ENCODE data around the gene EZH2.

GRCh38 chr7:148790850-148791249 is 93.2 kb downstream of the EZH2 start:
- TF ChIP-seq POLR2AphosphoS5 (IDR thresholded peaks at IDR 0.05; ENCODE audit: low read depth, low read length), result no peak
- TF ChIP-seq SMC3 (IDR thresholded peaks at IDR 0.05; ENCODE audit: low read depth, low read length), result no peak
- TF ChIP-seq, protein P1, sequence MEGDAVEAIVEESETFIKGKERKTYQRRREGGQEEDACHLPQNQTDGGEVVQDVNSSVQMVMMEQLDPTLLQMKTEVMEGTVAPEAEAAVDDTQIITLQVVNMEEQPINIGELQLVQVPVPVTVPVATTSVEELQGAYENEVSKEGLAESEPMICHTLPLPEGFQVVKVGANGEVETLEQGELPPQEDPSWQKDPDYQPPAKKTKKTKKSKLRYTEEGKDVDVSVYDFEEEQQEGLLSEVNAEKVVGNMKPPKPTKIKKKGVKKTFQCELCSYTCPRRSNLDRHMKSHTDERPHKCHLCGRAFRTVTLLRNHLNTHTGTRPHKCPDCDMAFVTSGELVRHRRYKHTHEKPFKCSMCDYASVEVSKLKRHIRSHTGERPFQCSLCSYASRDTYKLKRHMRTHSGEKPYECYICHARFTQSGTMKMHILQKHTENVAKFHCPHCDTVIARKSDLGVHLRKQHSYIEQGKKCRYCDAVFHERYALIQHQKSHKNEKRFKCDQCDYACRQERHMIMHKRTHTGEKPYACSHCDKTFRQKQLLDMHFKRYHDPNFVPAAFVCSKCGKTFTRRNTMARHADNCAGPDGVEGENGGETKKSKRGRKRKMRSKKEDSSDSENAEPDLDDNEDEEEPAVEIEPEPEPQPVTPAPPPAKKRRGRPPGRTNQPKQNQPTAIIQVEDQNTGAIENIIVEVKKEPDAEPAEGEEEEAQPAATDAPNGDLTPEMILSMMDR (IDR thresholded peaks at IDR 0.05), result no peak
- no peak for TF ChIP-seq RCOR1 (IDR thresholded peaks at IDR 0.05; ENCODE audit: low read length)
- no peak for TF ChIP-seq TCF12 (IDR thresholded peaks at IDR 0.05)
- TF ChIP-seq TEAD4 (IDR thresholded peaks at IDR 0.05; ENCODE audit: borderline replicate concordance, insufficient read depth), result no peak
- TF ChIP-seq YY1 (IDR thresholded peaks at IDR 0.05; ENCODE audit: low read depth), result no peak
- no peak for TF ChIP-seq ELF1 (IDR thresholded peaks at IDR 0.05)

All from SK-N-SH (cell line).